Measurements from ENCODE around the gene ILK.

ILK gene

DNA sequence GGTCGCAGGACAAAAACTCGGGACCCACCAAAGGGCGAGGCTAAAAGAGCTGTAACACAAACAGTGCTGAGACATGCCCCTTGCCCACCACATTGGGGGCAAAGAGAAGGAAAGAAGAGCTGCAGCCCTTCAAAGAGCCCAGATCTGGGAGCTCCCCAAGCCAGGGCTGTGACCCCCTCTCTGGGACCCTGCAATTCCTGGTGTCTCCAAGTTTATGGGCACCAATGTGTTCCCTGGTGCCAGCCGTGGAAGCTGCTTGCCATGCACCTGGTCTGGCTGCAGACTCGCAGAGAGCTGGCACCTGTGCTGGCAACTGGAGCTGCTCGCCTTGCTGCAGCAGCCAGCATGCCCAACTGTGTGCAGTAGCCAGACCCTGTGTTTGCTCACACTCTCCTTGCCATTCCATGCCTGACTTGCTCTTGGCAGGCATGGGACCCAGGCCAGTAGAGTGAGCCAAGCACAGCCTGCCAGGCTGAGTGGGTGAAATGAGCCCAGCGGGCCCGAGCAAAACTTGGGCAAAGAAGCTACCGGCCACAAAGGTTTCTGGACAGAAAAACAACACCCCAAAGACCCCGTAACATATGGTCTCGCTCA lies 16.1 kb upstream of the ILK start:
- TF ChIP-seq CTCF (IDR thresholded peaks at IDR 0.05; ENCODE audit: low read depth, low read length) = no peak
- H3K4me3 ChIP-seq (ENCODE audit: low read depth, low read length) = no peak overlapping the region

DNA sequence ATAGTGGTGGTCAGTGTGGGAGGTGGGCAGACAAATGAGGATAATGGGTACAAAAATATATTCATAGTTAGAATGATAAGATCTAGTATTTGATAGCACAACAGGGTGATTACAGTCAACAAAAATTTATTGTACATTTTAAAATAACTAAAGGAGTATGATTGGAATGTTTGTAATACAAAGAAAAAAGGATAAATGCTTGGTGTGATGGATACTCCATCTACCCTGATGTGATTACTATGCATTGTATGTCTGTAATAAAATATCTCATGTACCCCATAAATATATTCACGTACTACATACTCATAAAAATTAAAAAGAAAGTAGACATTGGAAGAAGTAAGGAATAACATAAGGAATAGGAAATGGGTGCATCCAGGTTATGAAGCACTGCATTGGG lies 15.6 kb upstream of the ILK start:
- no peak overlapping the region for H3K4me3 ChIP-seq (ENCODE audit: low read depth, low read length)
- TF ChIP-seq CTCF (IDR thresholded peaks at IDR 0.05; ENCODE audit: low read depth, low read length) = no peak

- no peak overlapping the region for H3K4me3 ChIP-seq (ENCODE audit: low read depth, low read length)
- no peak for TF ChIP-seq CTCF (IDR thresholded peaks at IDR 0.05; ENCODE audit: low read depth, low read length)
Observed at GRCh38 chr11:6594142-6594768, 9.3 kb upstream of the ILK start.

- TF ChIP-seq CTCF (IDR thresholded peaks at IDR 0.05; ENCODE audit: low read depth, low read length) = no peak
- no peak overlapping the region for H3K4me3 ChIP-seq (ENCODE audit: low read depth, low read length)
Observed at GRCh38 chr11:6596239-6596877, 7.2 kb upstream of the ILK start.

DNA sequence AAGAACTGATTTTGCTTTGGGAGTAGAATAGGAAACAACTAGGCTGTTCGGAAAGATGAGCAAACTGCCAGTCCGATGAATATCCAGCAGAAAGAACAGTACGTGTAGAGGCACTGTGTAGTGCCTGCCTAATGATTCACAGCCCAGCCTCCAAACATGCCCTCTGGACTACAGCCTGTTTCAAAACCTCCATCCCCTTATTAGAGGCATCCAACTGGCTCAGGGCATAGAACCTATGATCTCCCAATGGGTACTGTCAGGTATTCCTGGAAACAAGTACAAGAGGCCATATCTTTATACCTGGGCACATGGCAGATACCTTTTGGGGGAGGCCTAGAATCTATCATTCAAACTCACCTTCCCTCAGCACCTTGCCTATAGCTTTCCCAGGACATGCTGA lies 5.0 kb upstream of the ILK start:
- no peak overlapping the region for H3K4me3 ChIP-seq (ENCODE audit: low read depth, low read length)
- no peak for TF ChIP-seq CTCF (IDR thresholded peaks at IDR 0.05; ENCODE audit: low read depth, low read length)

- no peak overlapping the region for H3K4me3 ChIP-seq (ENCODE audit: low read depth, low read length)
Observed at GRCh38 chr11:6599449-6599848, 4.1 kb upstream of the ILK start.

More at GRCh38 chr11:6599449-6599848, 4.1 kb upstream of the ILK start:
- no peak for TF ChIP-seq CTCF (IDR thresholded peaks at IDR 0.05; ENCODE audit: low read depth, low read length)

Measured in WI38 (cell line).